Measurements from ENCODE around the gene WDR5. TPM values are rescaled to one million over a fixed set of nuclear protein-coding genes. Genes with fewer than 3 reads are reported as not detected.
"Not testable (repeated sequence)": the region's sequence is repeated elsewhere in the genome, so short reads cannot be mapped to it uniquely, and the experiment has no call there.

WDR5 gene
- polyA plus RNA-seq, 1 experiment, result 23.8 TPM

GRCh38 chr9:134100040-134100439 lies 35.8 kb upstream of the WDR5 start:
- CTCF ChIA-PET, result interaction anchor here (0.6 to 1.2 kb wide), 4 partner anchors 12 to 317 kb away, joined by 3 to 7 read pairs (median 4); no protein-coding TSS in a partner anchor
- DNase-seq (ENCODE audit: low read depth), result no peak
- POLR2A ChIA-PET, result no interaction called here
- Histone ChIP-seq H3K27me3 (ENCODE audit: control insufficient read depth, insufficient read depth, low read length) (no peaks in the 10 kb centered on the region; the same call in 1 of the 2 replicates), H3K4me3 (ENCODE audit: low read depth, low read length) (no peak overlapping the region), H3K36me3 (ENCODE audit: control insufficient read depth, insufficient read depth, low read length) (no peaks in the 10 kb centered on the region)
- TF ChIP-seq, protein P1, sequence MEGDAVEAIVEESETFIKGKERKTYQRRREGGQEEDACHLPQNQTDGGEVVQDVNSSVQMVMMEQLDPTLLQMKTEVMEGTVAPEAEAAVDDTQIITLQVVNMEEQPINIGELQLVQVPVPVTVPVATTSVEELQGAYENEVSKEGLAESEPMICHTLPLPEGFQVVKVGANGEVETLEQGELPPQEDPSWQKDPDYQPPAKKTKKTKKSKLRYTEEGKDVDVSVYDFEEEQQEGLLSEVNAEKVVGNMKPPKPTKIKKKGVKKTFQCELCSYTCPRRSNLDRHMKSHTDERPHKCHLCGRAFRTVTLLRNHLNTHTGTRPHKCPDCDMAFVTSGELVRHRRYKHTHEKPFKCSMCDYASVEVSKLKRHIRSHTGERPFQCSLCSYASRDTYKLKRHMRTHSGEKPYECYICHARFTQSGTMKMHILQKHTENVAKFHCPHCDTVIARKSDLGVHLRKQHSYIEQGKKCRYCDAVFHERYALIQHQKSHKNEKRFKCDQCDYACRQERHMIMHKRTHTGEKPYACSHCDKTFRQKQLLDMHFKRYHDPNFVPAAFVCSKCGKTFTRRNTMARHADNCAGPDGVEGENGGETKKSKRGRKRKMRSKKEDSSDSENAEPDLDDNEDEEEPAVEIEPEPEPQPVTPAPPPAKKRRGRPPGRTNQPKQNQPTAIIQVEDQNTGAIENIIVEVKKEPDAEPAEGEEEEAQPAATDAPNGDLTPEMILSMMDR (IDR thresholded peaks at IDR 0.05; ENCODE audit: insufficient read depth, low read depth, low read length), result no peak

DNA sequence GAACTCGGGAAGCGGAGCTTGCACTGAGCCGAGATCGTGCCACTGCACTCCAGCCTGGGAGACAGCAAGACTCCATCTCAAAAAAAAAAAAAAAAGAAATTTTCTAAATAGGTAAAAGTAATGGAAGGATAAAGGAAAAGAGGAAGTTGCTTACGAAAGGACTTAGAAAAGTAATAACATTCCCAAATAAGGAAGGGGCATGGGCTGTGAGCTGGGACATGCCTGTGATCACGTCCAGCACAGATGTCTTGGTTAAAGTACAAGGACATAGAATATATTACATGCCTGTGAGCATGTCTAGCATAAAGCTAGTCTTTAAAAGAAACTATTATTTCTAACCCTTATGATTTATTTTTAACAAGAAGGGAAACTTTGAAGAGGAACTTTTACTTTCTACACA lies 34.7 kb upstream of the WDR5 start:
- CTCF ChIA-PET, result interaction anchor here (0.6 to 1.2 kb wide), 2 partner anchors 99 to 319 kb away, joined by 4 read pairs; no protein-coding TSS in a partner anchor
- H3K4me3 ChIP-seq (ENCODE audit: low read depth, low read length); H3K27me3 ChIP-seq (ENCODE audit: control insufficient read depth, insufficient read depth, low read length); DNase-seq (ENCODE audit: low read depth); H3K36me3 ChIP-seq (ENCODE audit: control insufficient read depth, insufficient read depth, low read length); POLR2A ChIA-PET: not testable (repeated sequence)

GRCh38 chr9:134101623-134102149 lies 34.2 kb upstream of the WDR5 start:
- H3K4me3 ChIP-seq (ENCODE audit: low read depth, low read length), result no peak overlapping the region
- DNase-seq (ENCODE audit: low read depth), result no peak
- TF ChIP-seq, protein P1 (IDR thresholded peaks at IDR 0.05; ENCODE audit: insufficient read depth, low read depth, low read length), result no peak
- CTCF ChIA-PET, result interaction anchor here (0.6 to 1.2 kb wide), 2 partner anchors 13 to 100 kb away, joined by 3 to 4 read pairs; no protein-coding TSS in a partner anchor
- POLR2A ChIA-PET, result no interaction called here
- H3K27me3 ChIP-seq (ENCODE audit: control insufficient read depth, insufficient read depth, low read length), result no peaks in the 10 kb centered on the region; the same call in 1 of the 2 replicates
- no peaks in the 10 kb centered on the region for H3K36me3 ChIP-seq (ENCODE audit: control insufficient read depth, insufficient read depth, low read length)

DNA sequence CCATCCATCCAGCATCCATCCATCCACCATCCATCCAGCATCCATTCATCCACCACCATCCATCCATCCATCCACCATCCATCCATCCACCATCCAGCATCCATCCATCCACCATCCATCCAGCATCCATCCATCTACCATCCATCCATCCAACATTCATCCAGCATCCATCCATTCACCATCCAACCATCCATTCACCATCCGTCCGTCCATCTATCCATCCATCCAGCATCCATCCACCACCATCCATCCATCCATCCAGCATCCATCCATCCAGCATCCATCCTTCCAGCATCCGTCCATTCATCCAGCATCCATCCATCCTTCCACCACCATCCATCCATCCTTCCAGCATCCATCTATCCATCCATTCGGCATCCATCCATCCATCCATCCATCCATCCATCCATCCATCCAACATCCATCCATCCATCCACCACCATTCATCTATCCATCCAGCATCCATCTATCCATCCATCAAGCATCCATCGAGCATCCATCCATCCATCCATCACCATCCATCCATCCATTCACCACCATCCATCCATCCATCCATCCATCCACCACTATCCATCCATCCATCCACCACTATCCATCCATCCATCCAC lies 32.4 kb upstream of the WDR5 start:
- Histone ChIP-seq H3K4me3 (ENCODE audit: low read depth, low read length) (no peak overlapping the region), H3K27me3 (ENCODE audit: control insufficient read depth, insufficient read depth, low read length) (no peaks in the 10 kb centered on the region; the same call in 1 of the 2 replicates), H3K36me3 (ENCODE audit: control insufficient read depth, insufficient read depth, low read length) (no peaks in the 10 kb centered on the region)
- CTCF ChIA-PET, result no interaction called here
- POLR2A ChIA-PET, result no interaction called here
- no peak for DNase-seq (ENCODE audit: low read depth)
- TF ChIP-seq, protein P1 (IDR thresholded peaks at IDR 0.05; ENCODE audit: insufficient read depth, low read depth, low read length), result no peak

GRCh38 chr9:134111064-134111463 lies 24.8 kb upstream of the WDR5 start:
- Histone ChIP-seq H3K36me3 (ENCODE audit: control insufficient read depth, insufficient read depth, low read length) (no peaks in the 10 kb centered on the region), H3K4me3 (ENCODE audit: low read depth, low read length) (no peak overlapping the region), H3K27me3 (ENCODE audit: control insufficient read depth, insufficient read depth, low read length) (no peaks in the 10 kb centered on the region)
- TF ChIP-seq, protein P1 (IDR thresholded peaks at IDR 0.05; ENCODE audit: insufficient read depth, low read depth, low read length), result no peak
- POLR2A ChIA-PET, result no interaction called here
- CTCF ChIA-PET, result interaction anchor here (1.5 kb wide), 1 partner anchor 12 kb away, joined by 4 read pairs; no protein-coding TSS in a partner anchor
- DNase-seq (ENCODE audit: low read depth), result no peak

Data from BJ (cell line).